Neural progenitor cell (in vitro differentiated cells): ENCODE measurements around the gene MGST2. TPM values are rescaled to one million over a fixed set of nuclear protein-coding genes. Genes with fewer than 3 reads are reported as not detected.

Experiments
- DNase-seq: peaks from one replicate; pipeline ENCODE4 v3.0.0-alpha.2; 2016; ENCODE audit warnings: low spot score
- H2AFZ ChIP-seq: fragments of 200-600 bp; sonication (generic); replicated peaks from 2 replicates; pipeline ENCODE4 v1.6.1; 2016; ENCODE audit warnings: antibody characterized with exemption
- H3F3A ChIP-seq: fragments of 200-600 bp; sonication (generic); 2 replicates; pipeline ENCODE4 v1.6.1; 2016; ENCODE audit warnings: antibody characterized with exemption, low read depth
- H3K27ac ChIP-seq: fragments of 200-600 bp; sonication (generic); 2 replicates; pipeline ENCODE4 v1.5.1; 2016; ENCODE audit warnings: mild to moderate bottlenecking
- H3K27me3 ChIP-seq: fragments of 200-600 bp; sonication (generic); 2 replicates; pipeline ENCODE4 v1.6.1; 2016; ENCODE audit warnings: mild to moderate bottlenecking, moderate library complexity
- H3K36me3 ChIP-seq: fragments of 200-600 bp; sonication (generic); 2 replicates; pipeline ENCODE4 v1.5.1; 2016
- H3K4me1 ChIP-seq: fragments of 200-600 bp; sonication (generic); 2 replicates; pipeline ENCODE4 v1.6.1; 2016; ENCODE audit warnings: mixed run types
- H3K4me2 ChIP-seq: fragments of 200-600 bp; sonication (generic); 2 replicates; pipeline ENCODE4 v1.6.1; 2016
- H3K4me3 ChIP-seq: fragments of 200-600 bp; sonication (generic); 2 replicates; pipeline ENCODE4 v1.5.1; 2016
- H3K79me2 ChIP-seq: fragments of 200-600 bp; sonication (generic); 2 replicates; pipeline ENCODE4 v1.6.1; 2016; ENCODE audit warnings: low read depth
- H3K9ac ChIP-seq: fragments of 200-600 bp; sonication (generic); 2 replicates; pipeline ENCODE4 v1.6.1; 2016
- H3K9me3 ChIP-seq: fragments of 200-600 bp; sonication (generic); 2 replicates; pipeline ENCODE4 v1.5.1; 2016; ENCODE audit warnings: low read depth
- H4K20me1 ChIP-seq: fragments of 200-600 bp; sonication (generic); 2 replicates; pipeline ENCODE4 v1.6.1; 2016; ENCODE audit warnings: low read depth
- H3K27ac Mint-ChIP-seq: 3 replicates; pipeline ENCODE4 v1.8.0; 2021; ENCODE audit warnings: mixed read lengths
- H3K27me3 Mint-ChIP-seq: 2 replicates; pipeline ENCODE4 v1.8.0; 2022; ENCODE audit warnings: low read depth, mild to moderate bottlenecking, inconsistent platforms, moderate library complexity, mixed read lengths; ENCODE audit not compliant: insufficient read depth
- H3K36me3 Mint-ChIP-seq: 3 replicates; pipeline ENCODE4 v1.8.0; 2021; ENCODE audit warnings: mixed read lengths
- H3K4me1 Mint-ChIP-seq: 3 replicates; pipeline ENCODE4 v1.8.0; 2021; ENCODE audit warnings: mixed read lengths
- H3K4me3 Mint-ChIP-seq: 3 replicates; pipeline ENCODE4 v1.8.0; 2021; ENCODE audit warnings: mild to moderate bottlenecking, moderate library complexity, mixed read lengths
- H3K9me3 Mint-ChIP-seq: 3 replicates; pipeline ENCODE4 v1.8.0; 2020; ENCODE audit warnings: mixed read lengths
- CTCF ChIP-seq: fragments of 200-600 bp; sonication (generic); IDR thresholded peaks from 2 replicates; pipeline ENCODE4 v1.5.1; 2017; ENCODE audit warnings: antibody characterized with exemption, mild to moderate bottlenecking
- EZH2 ChIP-seq: fragments of 200-600 bp; sonication (generic); IDR thresholded peaks from 2 replicates; pipeline ENCODE4 v1.6.1; 2017; ENCODE audit warnings: antibody characterized with exemption, mild to moderate bottlenecking, moderate library complexity
- EZH2phosphoT487 ChIP-seq: fragments of 200-600 bp; sonication (generic); IDR thresholded peaks from 2 replicates; pipeline ENCODE4 v1.6.1; 2017; ENCODE audit warnings: antibody characterized with exemption
- total RNA-seq: library from RNA; depleted of rRNA; stranded (reverse); fragments of >200 nt; gene quantifications from 2 replicates; pipeline ENCODE4 v1.2.3, GENCODE V29; 2015; ENCODE audit warnings: low replicate concordance

MGST2 gene
- total RNA-seq, 1 donor from 2014 or later: 4.4 TPM

GRCh38 chr4:139641218-139641617 is 24.4 kb upstream of the MGST2 start:
- TF ChIP-seq EZH2phosphoT487 (no peak), EZH2 (no peak), CTCF (no peak)
- Histone ChIP-seq H3K27ac (no peak overlapping the region), H3K27me3 (no peaks in the 10 kb centered on the region), H3K4me3 (no peak overlapping the region), H3K36me3 (no peaks in the 10 kb centered on the region), H4K20me1 (no peaks in the 10 kb centered on the region), H3F3A (no peaks in the 10 kb centered on the region), H3K4me1 (no peaks in the 10 kb centered on the region), H3K79me2 (no peaks in the 10 kb centered on the region), H3K4me2 (no peak overlapping the region), H3K9me3 (no peaks in the 10 kb centered on the region), H3K9ac (no peak overlapping the region), H2AFZ (no peak overlapping the region)
- no peak overlapping the region for H3K27ac Mint-ChIP-seq
- peaks cover 21% of the 10 kb centered on the region for H3K9me3 Mint-ChIP-seq
- H3K27me3 Mint-ChIP-seq: peaks cover 3% of the 10 kb centered on the region
- no peak overlapping the region for H3K4me3 Mint-ChIP-seq
- peaks cover 4% of the 10 kb centered on the region for H3K36me3 Mint-ChIP-seq
- DNase-seq: no peak
- H3K4me1 Mint-ChIP-seq: no peaks in the 10 kb centered on the region

GRCh38 chr4:139642364-139642763 is 23.3 kb upstream of the MGST2 start:
- Mint-ChIP-seq H3K27ac (no peak overlapping the region), H3K36me3 (peaks cover 4% of the 10 kb centered on the region), H3K4me1 (no peaks in the 10 kb centered on the region), H3K27me3 (peaks cover 2% of the 10 kb centered on the region), H3K4me3 (no peak overlapping the region), H3K9me3 (peaks cover 13% of the 10 kb centered on the region)
- Histone ChIP-seq H3K36me3 (no peaks in the 10 kb centered on the region), H3K9ac (no peak overlapping the region), H3K27me3 (no peaks in the 10 kb centered on the region), H3K27ac (no peak overlapping the region), H2AFZ (no peak overlapping the region), H4K20me1 (no peaks in the 10 kb centered on the region), H3K4me2 (no peak overlapping the region), H3K9me3 (no peaks in the 10 kb centered on the region), H3K79me2 (no peaks in the 10 kb centered on the region), H3K4me3 (no peak overlapping the region), H3K4me1 (no peaks in the 10 kb centered on the region), H3F3A (no peaks in the 10 kb centered on the region)
- TF ChIP-seq CTCF (no peak), EZH2 (no peak), EZH2phosphoT487 (no peak)
- no peak for DNase-seq

- no peak for TF ChIP-seq EZH2
- Histone ChIP-seq H4K20me1 (no peaks in the 10 kb centered on the region), H3F3A (no peaks in the 10 kb centered on the region), H3K9ac (no peak overlapping the region), H3K27ac (no peak overlapping the region), H3K9me3 (no peaks in the 10 kb centered on the region), H3K4me3 (no peak overlapping the region), H2AFZ (peak overlapping the region; percentile 82), H3K4me2 (no peak overlapping the region), H3K36me3 (no peaks in the 10 kb centered on the region), H3K4me1 (no peaks in the 10 kb centered on the region), H3K79me2 (no peaks in the 10 kb centered on the region), H3K27me3 (no peaks in the 10 kb centered on the region)
- DNase-seq: no peak
- H3K4me1 Mint-ChIP-seq: no peaks in the 10 kb centered on the region
- no peak overlapping the region for H3K27ac Mint-ChIP-seq
- peaks cover 2% of the 10 kb centered on the region for H3K27me3 Mint-ChIP-seq
- no peak overlapping the region for H3K4me3 Mint-ChIP-seq
- H3K9me3 Mint-ChIP-seq: peaks cover 9% of the 10 kb centered on the region
- H3K36me3 Mint-ChIP-seq: peaks cover 4% of the 10 kb centered on the region
Measured at GRCh38 chr4:139643042-139643895, 22.4 kb upstream of the MGST2 start.

GRCh38 chr4:139645458-139645857 is 20.2 kb upstream of the MGST2 start:
- Mint-ChIP-seq H3K4me1 (no peaks in the 10 kb centered on the region), H3K9me3 (no peaks in the 10 kb centered on the region), H3K4me3 (no peak overlapping the region), H3K27me3 (no peaks in the 10 kb centered on the region), H3K27ac (no peak overlapping the region), H3K36me3 (no peaks in the 10 kb centered on the region)
- Histone ChIP-seq H3K4me1 (no peaks in the 10 kb centered on the region), H2AFZ (no peak overlapping the region), H3F3A (no peaks in the 10 kb centered on the region), H3K4me2 (no peak overlapping the region), H3K36me3 (no peaks in the 10 kb centered on the region), H4K20me1 (no peaks in the 10 kb centered on the region), H3K27me3 (no peaks in the 10 kb centered on the region), H3K9ac (no peak overlapping the region), H3K4me3 (no peak overlapping the region), H3K79me2 (no peaks in the 10 kb centered on the region), H3K9me3 (no peaks in the 10 kb centered on the region), H3K27ac (no peak overlapping the region)
- no peak for TF ChIP-seq EZH2phosphoT487
- TF ChIP-seq CTCF: no peak
- no peak for TF ChIP-seq EZH2
- no peak for DNase-seq
